H1 (cell line): Measurements from ENCODE around the gene GUCY1B1. TPM values are rescaled to one million over a fixed set of nuclear protein-coding genes. Genes with fewer than 3 reads are reported as not detected.
A peak's percentile ranks its signal among the peaks of the same experiment; 100 is the strongest.

Experiments
- CTCF ChIA-PET: fragments of 300-600 bp; sonication (Branson Sonifier 250); formaldehyde crosslinking; loops from one replicate; lab custom pipeline; 2021; ENCODE audit not compliant: partially characterized antibody; lab: Charles Lee
- POLR2A ChIA-PET: fragments of 300-600 bp; sonication (Branson Sonifier 250); formaldehyde crosslinking; loops from one replicate; lab custom pipeline; 2021; ENCODE audit warnings: inconsistent platforms; ENCODE audit not compliant: partially characterized antibody; lab: Charles Lee
- DNase-seq, 2 experiments: peaks; one replicate each; pipeline versions ENCODE4 v3.0.0 to v3.0.0-alpha.2; 2010 to 2022; ENCODE audit warnings: low spot score in 2 of 2, low read depth in 1 of 2, mixed read lengths in 1 of 2
- FAIRE-seq: peaks from 2 replicates; lab custom pipeline; 2011; peaks lifted over from hg19 to GRCh38; lab: Jason Lieb, UNC
- H2AFZ ChIP-seq: 2 replicates; pipeline ENCODE4 v1.8.1; 2012; ENCODE audit warnings: low read length, inconsistent platforms
- H2AK5ac ChIP-seq: 2 replicates; pipeline ENCODE4 v1.6.1; 2013; ENCODE audit warnings: low read depth, low read length
- H2BK120ac ChIP-seq: replicated peaks from 2 replicates; pipeline ENCODE3; 2013; ENCODE audit warnings: low read depth, low read length, inconsistent platforms
- H2BK12ac ChIP-seq: 2 replicates; pipeline ENCODE4 v1.6.1; 2013; ENCODE audit warnings: low read depth, low read length
- H2BK15ac ChIP-seq: 2 replicates; pipeline ENCODE4 v1.6.1; 2013; ENCODE audit warnings: low read length
- H2BK20ac ChIP-seq: 2 replicates; pipeline ENCODE4 v1.6.1; 2013; ENCODE audit warnings: low read length
- H2BK5ac ChIP-seq: 2 replicates; pipeline ENCODE4 v1.6.1; 2013; ENCODE audit warnings: low read depth, low read length
- H3K14ac ChIP-seq: 2 replicates; pipeline ENCODE4 v1.6.1; 2013; ENCODE audit warnings: inconsistent platforms; ENCODE audit not compliant: insufficient read length
- H3K18ac ChIP-seq: 2 replicates; pipeline ENCODE4 v1.6.1; 2013; ENCODE audit warnings: low read length; ENCODE audit errors: extremely low read depth
- H3K23ac ChIP-seq: 2 replicates; pipeline ENCODE4 v1.6.1; 2013; ENCODE audit warnings: inconsistent platforms; ENCODE audit not compliant: insufficient read length
- H3K23me2 ChIP-seq: 2 replicates; pipeline ENCODE4 v1.6.1; 2013; ENCODE audit warnings: low read depth, low read length
- H3K27ac ChIP-seq: 2 replicates; pipeline ENCODE4 v1.6.1; 2011; ENCODE audit warnings: low read depth, low read length, inconsistent platforms
- H3K27me3 ChIP-seq, 4 experiments: replicated peaks in 1 of 4; 1 replicate in 1 of 4; 2 replicates in 3 of 4; pipeline versions ENCODE4 v1.6.1 to v1.8.1; 2011 to 2013; ENCODE audit warnings: low read length in 3 of 4, mild to moderate bottlenecking in 3 of 4, inconsistent platforms in 2 of 4, mixed read lengths in 2 of 4, moderate library complexity in 1 of 4; ENCODE audit not compliant: control insufficient read depth in 3 of 4, insufficient read depth in 3 of 4; ENCODE audit errors: extremely low read depth in 1 of 4
- H3K36me3 ChIP-seq, 4 experiments: 2 replicates each; pipeline versions ENCODE4 v1.6.1 to v1.8.1; 2011 to 2013; ENCODE audit warnings: mild to moderate bottlenecking in 4 of 4, low read length in 3 of 4, moderate library complexity in 2 of 4, control low read depth in 1 of 4, inconsistent platforms in 1 of 4; ENCODE audit not compliant: insufficient read depth in 4 of 4, control insufficient read depth in 2 of 4
- H3K4ac ChIP-seq: replicated peaks from 2 replicates; pipeline ENCODE3; 2013; ENCODE audit warnings: low read length, low read depth, mixed read lengths, inconsistent platforms; ENCODE audit not compliant: insufficient read length
- H3K4me1 ChIP-seq, 4 experiments: replicated peaks in 1 of 4; 1 replicate in 1 of 4; 2 replicates in 3 of 4; pipeline versions ENCODE4 v1.6.1 to v1.8.1; 2011 to 2013; ENCODE audit warnings: low read length in 3 of 4, inconsistent platforms in 2 of 4, mixed read lengths in 1 of 4; ENCODE audit not compliant: insufficient read depth in 4 of 4, control insufficient read depth in 3 of 4
- H3K4me2 ChIP-seq, 2 experiments: 2 replicates each; pipeline versions ENCODE4 v1.6.1 to v1.8.1; 2011 to 2013; ENCODE audit warnings: low read depth in 2 of 2, low read length in 2 of 2, control low read depth in 1 of 2, inconsistent platforms in 1 of 2, mild to moderate bottlenecking in 1 of 2; ENCODE audit not compliant: insufficient read depth in 1 of 2
- H3K4me3 ChIP-seq, 4 experiments: fragments of 200-600, 300-600 bp in 1 of 4; sonication (generic), shearing (Covaris generic), sonication (Bioruptor Twin) in 1 of 4; 2 replicates each; pipeline versions ENCODE4 v1.5.1 to v1.8.1; 2011 to 2016; ENCODE audit warnings: low read length in 4 of 4, low read depth in 3 of 4, control low read depth in 2 of 4, inconsistent platforms in 2 of 4, mild to moderate bottlenecking in 2 of 4, mixed read lengths in 1 of 4, moderate library complexity in 1 of 4; ENCODE audit not compliant: insufficient read depth in 2 of 4; ENCODE audit errors: extremely low read depth in 1 of 4
- H3K56ac ChIP-seq: replicated peaks from 2 replicates; pipeline ENCODE3; 2013; ENCODE audit warnings: low read depth, mild to moderate bottlenecking, mixed read lengths, low read length, inconsistent platforms; ENCODE audit not compliant: insufficient read length
- H3K79me1 ChIP-seq: 2 replicates; pipeline ENCODE4 v1.6.1; 2013; ENCODE audit warnings: low read depth, low read length, control low read depth
- H3K79me2 ChIP-seq, 2 experiments: 2 replicates each; pipeline versions ENCODE4 v1.6.1 to v1.8.1; 2012 to 2013; ENCODE audit warnings: low read length in 2 of 2, mild to moderate bottlenecking in 2 of 2, inconsistent platforms in 1 of 2; ENCODE audit not compliant: insufficient read depth in 2 of 2, control insufficient read depth in 1 of 2
- H3K9ac ChIP-seq, 4 experiments: replicated peaks in 1 of 4; 1 replicate in 1 of 4; 2 replicates in 3 of 4; pipeline versions ENCODE4 v1.6.1 to v1.8.1; 2011 to 2013; ENCODE audit warnings: low read depth in 3 of 4, low read length in 3 of 4, control low read depth in 2 of 4, mild to moderate bottlenecking in 2 of 4, moderate library complexity in 2 of 4, inconsistent platforms in 1 of 4; ENCODE audit errors: extremely low read depth in 1 of 4
- H3K9me3 ChIP-seq, 2 experiments: 2 replicates each; pipeline versions ENCODE4 v1.6.1 to v1.8.1; 2012 to 2013; ENCODE audit warnings: mild to moderate bottlenecking in 2 of 2, moderate library complexity in 2 of 2, control low read depth in 1 of 2, inconsistent platforms in 1 of 2, low read depth in 1 of 2, low read length in 1 of 2, mixed read lengths in 1 of 2; ENCODE audit not compliant: insufficient read depth in 2 of 2
- H4K20me1 ChIP-seq, 2 experiments: replicated peaks in 1 of 2; 2 replicates each; pipeline versions ENCODE3 to v1.8.1; 2011 to 2013; ENCODE audit warnings: inconsistent platforms in 2 of 2, low read length in 2 of 2, mild to moderate bottlenecking in 1 of 2; ENCODE audit not compliant: insufficient read depth in 2 of 2, control insufficient read depth in 1 of 2
- H4K5ac ChIP-seq: 2 replicates; pipeline ENCODE4 v1.6.1; 2013; ENCODE audit warnings: low read length, low read depth, mixed read lengths, inconsistent platforms; ENCODE audit not compliant: insufficient read length
- H4K8ac ChIP-seq: 2 replicates; pipeline ENCODE4 v1.8.0; 2013; ENCODE audit warnings: mild to moderate bottlenecking, moderate library complexity, low read length, inconsistent platforms; ENCODE audit not compliant: insufficient read depth; ENCODE audit errors: extremely low read depth
- H4K91ac ChIP-seq: replicated peaks from 2 replicates; pipeline ENCODE3; 2013; ENCODE audit warnings: low read length, mixed read lengths, inconsistent platforms; ENCODE audit not compliant: insufficient read length
- CEBPB ChIP-seq: IDR thresholded peaks from 2 replicates; pipeline ENCODE4 v1.6.1; 2012; ENCODE audit warnings: low read depth, low read length
- CHD1 ChIP-seq: IDR thresholded peaks from 2 replicates; pipeline ENCODE4 v1.6.1; 2012; ENCODE audit warnings: low read depth, low read length, improper control_type of control experiment
- SAP30 ChIP-seq: fragments of 300-600 bp; sonication (generic); IDR thresholded peaks from 2 replicates; pipeline ENCODE4 v1.7.1; 2012; ENCODE audit warnings: low read length, moderate library complexity, mild to moderate bottlenecking, inconsistent platforms; ENCODE audit not compliant: insufficient read depth, insufficient replicate concordance
- SP4 ChIP-seq: IDR thresholded peaks from 2 replicates; pipeline ENCODE4 v1.6.1; 2012; ENCODE audit warnings: low read length, inconsistent platforms
- WGBS, 2 experiments: shearing (Covaris generic) in 1 of 2; methylation state at CpG; one replicate each; pipeline versions ENCODE4 v1.1.6 to v1.1.7; 2013 to 2015; ENCODE audit warnings: low lambda C conversion rate in 2 of 2, mixed read lengths in 2 of 2, inconsistent platforms in 1 of 2, low coverage in 1 of 2, missing lambda C conversion rate in 1 of 2; ENCODE audit not compliant: insufficient replicate concordance in 2 of 2, insufficient coverage in 1 of 2, insufficient read length in 1 of 2; ENCODE audit errors: extremely low coverage in 1 of 2, missing lambda C conversion rate in 1 of 2; 5-methylcytosine and 5-hydroxymethylcytosine counted together
- polyA plus RNA-seq, 7 experiments: library from polyadenylated mRNA; depleted of rRNA in 3 of 7; stranded (reverse) in 5 of 7; unstranded in 2 of 7; fragments of >200 nt in 5 of 7; fragments of 200-250 nt in 2 of 7; gene quantifications; 1 replicate in 5 of 7; 2 replicates in 1 of 7; 4 replicates in 1 of 7; pipeline versions ENCODE4 v1.2.1 to v1.2.3, GENCODE V29; 2011 to 2013; ENCODE audit warnings: missing spikeins in 2 of 7, mixed read lengths in 2 of 7
- total RNA-seq: library from RNA; stranded (reverse); fragmentation: NEBNext Ultra II Directional; extraction: Animal tissue kit (Norgen Biotek cat#: 25700); gene quantifications from 2 replicates; pipeline ENCODE4 v1.2.1, GENCODE V29; 2021
- TF ChIP-seq, protein P1 (sequence below), 3 experiments: IDR thresholded peaks; 1 replicate in 2 of 3; 2 replicates in 1 of 3; pipeline versions ENCODE4 v1.5.1 to v1.6.1; 2011; ENCODE audit warnings: low read length in 3 of 3, mild to moderate bottlenecking in 3 of 3, inconsistent platforms in 2 of 3, low read depth in 1 of 3, moderate library complexity in 1 of 3; ENCODE audit not compliant: insufficient read depth in 1 of 3; ENCODE audit errors: control extremely low read depth in 1 of 3

The GUCY1B1 gene
- total and polyA plus RNA-seq, 2 of the 8 experiments (the other 6 are each of a cell fraction or from before 2014, with no cell fraction given), result 1.5 to 2.9 TPM

DNA sequence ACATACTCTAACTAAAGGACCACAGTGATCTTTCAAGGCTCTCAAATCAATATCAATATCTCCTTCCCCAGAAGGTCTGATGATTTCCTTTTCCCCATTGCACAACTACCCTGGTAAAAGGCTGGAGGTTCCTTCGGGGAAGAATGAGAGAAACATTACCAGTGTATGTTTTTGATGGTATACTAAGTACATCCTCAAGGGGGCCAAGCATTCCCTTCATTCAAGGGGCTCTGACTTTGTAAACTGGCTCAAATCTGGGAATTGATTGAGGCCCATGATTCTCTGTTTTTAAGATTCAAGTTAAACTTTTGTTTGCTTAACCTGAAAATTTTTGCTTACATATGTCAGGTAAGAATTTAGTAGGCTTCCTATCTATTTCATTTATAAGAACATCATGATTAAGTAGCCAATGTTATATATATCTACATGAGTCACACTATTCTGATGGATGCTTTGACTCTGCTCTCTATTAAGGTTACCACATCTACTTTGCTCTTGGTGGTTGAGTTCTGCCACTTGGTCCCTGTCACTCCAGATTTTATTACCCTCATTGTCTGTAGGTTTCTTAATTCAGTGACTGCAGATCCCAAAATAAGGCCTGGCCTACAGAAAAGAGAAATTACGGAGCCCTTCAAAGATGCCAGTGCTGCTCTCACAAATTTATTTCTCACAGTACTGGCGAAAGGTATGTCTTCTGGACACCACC, 16.4 kb upstream of the GUCY1B1 start:
- Histone ChIP-seq H2AK5ac (no peak overlapping the region), H2BK120ac (no peak overlapping the region), H3K18ac (no peak overlapping the region), H3K9me3 (no peaks in the 10 kb centered on the region), H3K4me3 (no peak overlapping the region), H3K23ac (no peak overlapping the region), H3K4me2 (no peak overlapping the region), H3K27ac (no peak overlapping the region), H3K4me1 (no peaks in the 10 kb centered on the region), H3K56ac (no peak overlapping the region), H4K8ac (no peak overlapping the region), H2BK5ac (no peak overlapping the region), H4K5ac (no peak overlapping the region)
- CTCF ChIA-PET, result interaction anchor here (0.7 to 1.2 kb wide), 8 partner anchors 8 to 406 kb away, joined by 3 to 6 read pairs (median 3); no protein-coding TSS in a partner anchor
- TF ChIP-seq CEBPB, result no peak
- TF ChIP-seq, protein P1, sequence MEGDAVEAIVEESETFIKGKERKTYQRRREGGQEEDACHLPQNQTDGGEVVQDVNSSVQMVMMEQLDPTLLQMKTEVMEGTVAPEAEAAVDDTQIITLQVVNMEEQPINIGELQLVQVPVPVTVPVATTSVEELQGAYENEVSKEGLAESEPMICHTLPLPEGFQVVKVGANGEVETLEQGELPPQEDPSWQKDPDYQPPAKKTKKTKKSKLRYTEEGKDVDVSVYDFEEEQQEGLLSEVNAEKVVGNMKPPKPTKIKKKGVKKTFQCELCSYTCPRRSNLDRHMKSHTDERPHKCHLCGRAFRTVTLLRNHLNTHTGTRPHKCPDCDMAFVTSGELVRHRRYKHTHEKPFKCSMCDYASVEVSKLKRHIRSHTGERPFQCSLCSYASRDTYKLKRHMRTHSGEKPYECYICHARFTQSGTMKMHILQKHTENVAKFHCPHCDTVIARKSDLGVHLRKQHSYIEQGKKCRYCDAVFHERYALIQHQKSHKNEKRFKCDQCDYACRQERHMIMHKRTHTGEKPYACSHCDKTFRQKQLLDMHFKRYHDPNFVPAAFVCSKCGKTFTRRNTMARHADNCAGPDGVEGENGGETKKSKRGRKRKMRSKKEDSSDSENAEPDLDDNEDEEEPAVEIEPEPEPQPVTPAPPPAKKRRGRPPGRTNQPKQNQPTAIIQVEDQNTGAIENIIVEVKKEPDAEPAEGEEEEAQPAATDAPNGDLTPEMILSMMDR (IDR thresholded peaks at IDR 0.05; ENCODE audit: control extremely low read depth in 1 of 3, insufficient read depth in 1 of 3, low read depth in 1 of 3, low read length in 3 of 3), result peak in 1 of 3 experiments; percentile 36; a peak in 1 of 4 replicates
- no peak for TF ChIP-seq SAP30
- TF ChIP-seq SP4, result no peak
- no peak for TF ChIP-seq CHD1
- TF ChIP-seq, all 59 proteins: peak for 1
- no peaks in the 10 kb centered on the region for H3K27me3 ChIP-seq
- H3K36me3 ChIP-seq, result no peaks in the 10 kb centered on the region
- POLR2A ChIA-PET, result no interaction called here
- H2BK20ac ChIP-seq, result no peak overlapping the region
- H4K91ac ChIP-seq, result no peak overlapping the region
- no peaks in the 10 kb centered on the region for H3K79me2 ChIP-seq
- H3K79me1 ChIP-seq, result no peaks in the 10 kb centered on the region
- FAIRE-seq (no peak), DNase-seq (no peak)
- H3K9ac ChIP-seq, result no peak overlapping the region
- no peaks in the 10 kb centered on the region for H4K20me1 ChIP-seq
- H3K23me2 ChIP-seq, result no peaks in the 10 kb centered on the region
- H2AFZ ChIP-seq, result no peak overlapping the region
- H2BK12ac ChIP-seq, result no peak overlapping the region
- H3K4ac ChIP-seq, result no peak overlapping the region
- no peak overlapping the region for H2BK15ac ChIP-seq
- 98% methylated on average over 3 of the region's 3 CpGs; no CpG with 5 or more reads in 1 of the 2 experiments for WGBS, 2 experiments
- no peak overlapping the region for H3K14ac ChIP-seq
